ENCODE data around the gene CCDC73.
"Not testable (repeated sequence)": the region's sequence is repeated elsewhere in the genome, so short reads cannot be mapped to it uniquely, and the experiment has no call there.

The CCDC73 gene

DNA sequence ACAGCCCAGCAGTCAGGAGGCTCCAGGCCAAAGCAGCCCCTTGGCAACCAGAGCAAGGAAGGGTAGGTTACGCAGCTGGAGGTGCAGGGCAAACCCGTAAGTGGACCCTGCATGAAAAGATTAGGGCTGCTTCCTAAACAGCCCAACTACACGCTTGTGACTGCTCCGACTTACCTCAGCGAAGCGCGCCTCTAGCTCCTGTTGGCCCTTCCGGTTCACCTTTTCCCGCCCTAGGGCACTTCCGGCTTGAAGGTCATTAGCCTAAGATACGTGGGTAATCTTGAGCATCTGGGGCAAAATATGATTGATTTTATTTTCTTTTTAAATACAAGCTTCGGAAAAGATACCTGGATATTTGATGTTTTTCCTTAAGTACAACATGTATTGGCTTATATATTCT lies at the start of gene CCDC73:
TSS of gene CCDC73 (minus strand) at position 224 of the 400 bp plus-strand sequence. CDS start 34,419 bp downstream, outside the sequence.
- no peak for DNase-seq

- DNase-seq: no peak
These were observed 49.1 kb upstream of the CCDC73 start for GRCh38 chr11:32843544-32843943.

- DNase-seq: no peak
These were observed 46.1 kb upstream of the CCDC73 start for GRCh38 chr11:32840587-32840986.

DNA sequence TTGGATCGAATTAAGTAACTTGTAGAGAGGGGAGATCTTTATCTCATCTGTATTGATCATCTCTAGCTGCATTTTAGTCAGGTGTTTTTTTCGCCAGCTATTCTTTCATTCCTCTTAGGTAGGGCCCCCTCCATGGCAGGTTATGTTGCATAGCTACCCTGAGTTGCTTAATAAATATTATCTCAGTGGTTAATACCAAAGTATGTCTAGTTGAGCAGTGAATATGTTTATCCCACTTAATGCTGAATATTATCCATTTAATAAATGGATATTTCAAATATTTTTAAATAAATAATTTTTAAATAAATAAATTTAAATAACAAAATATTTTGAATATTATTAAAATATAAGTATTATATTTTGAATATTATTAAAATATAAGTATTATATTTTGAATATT lies 44.8 kb upstream of the CCDC73 start:
- no peak for DNase-seq

- no peak for DNase-seq
These were observed 44.2 kb upstream of the CCDC73 start for GRCh38 chr11:32838505-32839274.

DNA sequence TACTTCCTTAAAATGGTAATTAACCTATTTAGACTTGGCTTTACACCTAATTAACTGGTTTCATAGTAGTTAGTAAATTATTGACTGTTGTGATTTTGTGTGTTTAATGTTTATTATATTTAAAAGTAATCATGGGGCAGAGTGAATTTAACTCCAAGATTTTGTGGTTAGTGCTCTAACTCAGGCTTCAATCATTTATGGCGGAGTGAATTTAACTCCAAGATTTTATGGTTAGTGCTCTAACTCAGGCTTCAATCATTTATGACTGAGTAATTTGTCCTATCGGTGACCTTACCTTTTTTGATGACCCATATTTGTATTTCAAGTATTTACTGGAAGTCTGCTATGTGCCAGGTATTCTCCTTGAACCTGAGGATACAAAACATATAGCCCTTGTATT lies 42.5 kb upstream of the CCDC73 start:
- DNase-seq: no peak

DNA sequence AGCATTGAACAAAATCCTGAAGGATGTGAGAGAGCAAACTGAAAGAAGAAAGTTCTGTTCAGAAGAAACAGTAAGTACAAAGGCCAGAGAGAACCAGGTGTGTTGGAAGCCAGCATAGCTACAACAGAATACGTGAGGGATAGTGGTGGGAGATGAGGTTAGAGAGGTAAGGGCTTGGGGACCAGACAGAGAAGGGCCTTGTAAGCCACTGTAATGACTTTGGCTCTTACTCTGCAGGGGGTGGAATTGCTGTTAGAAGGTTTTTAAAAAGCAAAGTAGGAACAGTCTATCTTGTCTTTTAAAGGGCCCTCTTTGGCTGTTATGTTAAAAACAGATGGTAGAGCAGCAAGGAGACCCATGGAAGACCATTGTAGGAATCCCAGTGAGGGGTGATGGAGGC lies 39.5 kb upstream of the CCDC73 start:
- DNase-seq: no peak

DNA sequence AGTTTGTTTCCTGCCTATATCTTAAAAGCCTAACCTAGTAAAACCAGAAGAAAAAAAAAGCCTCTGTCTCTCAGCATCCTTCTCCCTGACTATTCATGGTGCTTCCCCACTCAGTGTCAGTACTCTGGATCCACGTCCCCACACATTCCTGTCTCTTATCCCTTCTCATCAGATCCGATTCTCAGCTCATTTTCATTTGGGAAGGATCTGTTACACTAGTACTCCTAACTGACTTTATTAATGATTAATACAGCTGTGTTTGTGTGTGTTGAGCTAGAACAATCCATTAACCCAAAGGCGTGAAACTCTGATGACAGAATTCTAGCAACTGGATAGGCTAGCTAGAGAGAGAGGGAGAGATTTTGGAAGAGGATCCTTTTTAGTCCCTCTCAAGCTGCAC lies 36.8 kb upstream of the CCDC73 start:
- no peak for DNase-seq

- no peak for DNase-seq
These were observed 36.3 kb upstream of the CCDC73 start for GRCh38 chr11:32830796-32831195.

DNA sequence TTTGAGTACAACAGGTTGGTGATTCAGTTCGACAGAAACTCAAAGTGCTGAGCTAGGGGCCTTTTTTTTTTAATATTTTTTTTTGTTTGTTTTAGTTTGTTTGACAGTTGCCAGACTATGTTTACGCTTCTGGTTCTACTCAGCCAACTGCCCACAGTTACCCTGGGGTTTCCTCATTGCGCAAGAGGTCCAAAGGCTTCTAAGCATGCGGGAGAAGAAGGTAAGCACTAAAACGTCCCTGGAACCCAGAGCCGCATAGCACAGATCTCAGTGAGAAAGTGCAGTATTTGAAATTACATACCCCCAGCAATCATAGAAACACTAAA lies 35.9 kb upstream of the CCDC73 start:
- DNase-seq: no peak

DNA sequence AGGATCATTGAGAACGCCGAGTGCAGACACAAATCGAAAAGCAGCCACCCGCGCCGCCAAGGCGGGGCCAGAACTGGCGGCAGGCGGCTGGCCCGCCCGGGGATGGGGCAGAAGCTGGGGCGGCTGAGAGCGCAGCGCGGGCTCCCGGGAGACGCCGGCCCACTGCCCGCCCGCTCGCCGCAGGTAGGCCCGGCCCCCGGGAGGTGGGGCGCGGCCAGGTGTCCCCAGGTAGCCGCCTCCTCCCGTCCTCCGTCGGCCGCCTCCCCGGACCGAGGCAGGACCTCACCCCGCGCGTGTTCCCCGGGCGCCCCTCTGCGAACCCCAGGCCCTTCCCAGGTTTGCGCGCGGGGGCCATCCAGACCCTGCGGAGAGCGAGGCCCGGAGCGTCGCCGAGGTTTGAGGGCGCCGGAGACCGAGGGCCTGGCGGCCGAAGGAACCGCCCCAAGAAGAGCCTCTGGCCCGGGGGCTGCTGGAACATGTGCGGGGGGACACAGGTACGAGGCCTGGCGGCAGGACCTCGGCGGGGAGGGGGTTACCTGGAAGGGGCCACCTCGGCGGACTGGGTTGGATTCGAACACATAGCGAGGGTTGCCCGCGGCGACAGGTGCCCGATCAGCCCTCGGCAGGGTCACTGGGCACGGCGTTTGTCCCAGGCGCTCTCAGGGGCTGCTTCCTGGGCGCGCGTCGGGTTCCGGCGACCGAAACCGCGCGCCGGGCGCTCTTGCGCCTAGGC lies 35.4 kb upstream of the CCDC73 start, which contains the start of gene PRRG4:
TSS of gene PRRG4 (plus strand) at position 248 of the 733 bp plus-strand sequence. CDS start 603 bp downstream, outside the sequence.
- DNase-seq: peak; percentile 30

GRCh38 chr11:32829157-32829679 lies 34.8 kb upstream of the CCDC73 start:
- DNase-seq: no peak

DNA sequence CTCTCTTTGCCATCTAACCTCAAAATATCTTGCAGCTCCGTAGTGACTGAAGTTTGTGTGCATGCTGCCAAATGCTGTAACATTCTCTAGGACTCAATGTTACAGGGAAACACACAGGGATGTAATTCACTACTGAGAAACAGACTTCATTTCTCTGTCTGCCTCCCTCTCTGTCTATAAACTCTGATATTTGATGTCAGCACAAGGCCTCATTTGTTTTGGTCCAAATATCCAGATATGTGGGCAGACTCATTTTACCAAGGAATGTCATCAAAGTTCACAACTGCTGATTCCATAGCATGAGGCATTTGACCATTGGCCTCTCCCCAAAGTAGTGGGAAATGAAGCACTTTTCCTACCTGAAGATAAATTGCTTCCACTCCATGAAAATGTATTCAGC lies 32.8 kb upstream of the CCDC73 start:
- DNase-seq: no peak

- DNase-seq: no peak
These were observed 31.7 kb upstream of the CCDC73 start for GRCh38 chr11:32826113-32826512.

- DNase-seq: not testable (repeated sequence)
These were observed 29.2 kb upstream of the CCDC73 start for GRCh38 chr11:32823617-32824016.

- DNase-seq: no peak
These were observed 27.6 kb upstream of the CCDC73 start for GRCh38 chr11:32821917-32822560.

DNA sequence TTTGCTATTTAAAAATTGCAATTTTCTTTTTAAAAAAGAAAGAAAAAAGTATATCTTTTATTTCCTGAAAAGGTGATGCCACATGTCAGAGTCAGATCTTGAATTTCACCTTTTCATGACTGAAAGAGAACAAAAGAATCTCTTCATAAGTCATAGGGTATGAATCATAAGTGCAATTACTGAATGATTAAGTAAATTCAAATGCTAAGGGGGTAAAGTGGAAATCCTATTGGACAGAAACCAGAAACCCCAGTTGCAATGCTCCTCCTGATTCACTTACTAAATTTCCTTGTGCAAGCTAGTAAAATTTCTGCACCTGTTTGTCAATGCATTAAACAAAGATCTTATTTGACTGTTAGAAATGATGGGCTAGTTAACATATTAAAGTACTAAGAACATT lies 27.1 kb upstream of the CCDC73 start:
- no peak for DNase-seq

DNA sequence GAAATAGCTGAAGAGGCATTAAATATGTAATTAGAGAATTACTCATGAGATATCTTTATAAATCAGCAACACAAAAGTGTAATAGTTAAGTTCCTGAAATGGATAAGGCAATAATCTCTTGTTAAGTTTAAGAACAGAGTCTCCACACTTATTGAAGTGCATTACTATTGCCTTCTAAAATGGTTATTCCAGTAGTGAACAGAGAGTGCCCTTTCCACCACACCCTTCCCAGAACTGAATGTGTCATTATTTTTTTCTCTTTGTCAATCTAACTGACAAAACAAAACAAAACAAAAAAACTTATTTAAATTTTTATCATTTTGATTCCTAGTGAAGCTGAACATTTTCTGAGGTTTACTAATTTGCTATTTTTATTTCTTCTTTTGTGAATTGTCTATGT lies 26.0 kb upstream of the CCDC73 start:
- no peak for DNase-seq

DNA sequence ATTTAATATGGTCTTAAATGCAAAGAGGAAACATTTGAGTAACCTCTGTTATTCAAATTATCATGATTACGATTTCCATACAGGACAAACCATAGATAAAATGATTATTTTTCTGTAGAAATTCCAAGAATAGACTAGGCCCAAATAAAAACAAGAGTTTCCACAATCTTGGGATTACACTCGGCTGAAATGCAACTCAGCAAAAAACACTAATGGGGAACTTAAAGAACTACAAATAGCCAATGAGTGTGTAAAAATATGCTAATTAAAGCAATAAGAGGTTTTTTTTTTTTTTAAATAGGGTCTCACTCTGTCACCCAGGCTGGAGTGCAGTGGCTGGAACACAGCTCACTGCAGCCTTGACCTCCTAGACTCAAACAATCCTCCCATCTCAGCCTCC lies 24.7 kb upstream of the CCDC73 start:
- DNase-seq: no peak

DNA sequence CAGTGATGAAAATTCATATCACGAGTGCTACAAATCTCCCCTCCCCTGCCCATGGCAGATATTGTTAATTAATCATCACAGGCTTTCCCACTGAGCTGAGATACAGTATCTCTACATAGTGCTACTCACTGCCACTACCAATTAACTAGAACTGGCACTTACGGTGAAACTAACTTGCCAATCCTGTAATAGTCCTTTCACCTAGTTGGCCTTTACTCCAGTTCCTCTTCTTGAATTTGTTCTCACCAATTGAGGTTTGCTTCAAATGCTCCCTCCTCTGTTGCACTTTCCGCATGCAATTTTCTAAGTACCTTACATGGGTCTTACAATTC lies 23.4 kb upstream of the CCDC73 start:
- no peak for DNase-seq

GRCh38 chr11:32817181-32817851 lies 22.9 kb upstream of the CCDC73 start:
- no peak for DNase-seq

DNA sequence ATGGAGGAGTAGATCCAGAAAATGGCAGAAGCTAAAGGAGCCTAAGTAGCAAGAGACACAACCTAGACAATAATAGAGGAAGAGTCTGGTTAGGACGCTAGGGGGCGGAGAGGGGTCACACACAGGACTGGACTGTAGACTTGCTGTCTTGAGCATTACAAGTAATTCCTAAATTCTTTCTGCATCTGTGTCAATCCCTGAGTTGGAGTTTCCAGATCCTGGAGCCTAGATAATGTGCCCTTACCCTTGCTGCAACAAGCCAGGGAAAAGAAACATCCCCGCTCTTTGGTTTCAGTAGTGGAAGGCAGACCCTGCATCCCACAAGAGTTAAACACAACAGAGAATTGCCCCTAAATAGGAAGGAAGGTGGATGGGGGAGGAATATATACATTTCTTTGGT lies 14.9 kb upstream of the CCDC73 start:
- DNase-seq: peak; percentile 43

GRCh38 chr11:32796425-32796824 lies 2.0 kb upstream of the CCDC73 start:
- DNase-seq: no peak

Data from CD4-positive, alpha-beta T cell treated with Interleukin-15 for 1 hour (primary cell).